Suppressor macrophage treated with lipopolysaccharide for 1 hour (primary cell): ENCODE data around the gene IRF1.
"Not testable (repeated sequence)": the region's sequence is repeated elsewhere in the genome, so short reads cannot be mapped to it uniquely, and the experiment has no call there.

ENCODE experiments used
- DNase-seq, 3 donors: peaks; one replicate each; pipeline ENCODE4 v3.0.0-alpha.2; 2020 to 2022

The IRF1 gene

GRCh38 chr5:132459031-132459982 lies 31.3 kb downstream of the IRF1 start:
- peak; percentile 53 to 67 (median 65) for DNase-seq

- peak in 1 of 3 donors; percentile 21 for DNase-seq
These were observed 31.9 kb downstream of the IRF1 start for GRCh38 chr5:132458651-132459030.

GRCh38 chr5:132458226-132458560 lies 32.4 kb downstream of the IRF1 start:
- peak in 2 of 3 donors; percentile 23 to 48 for DNase-seq

GRCh38 chr5:132457371-132458225 lies 33.0 kb downstream of the IRF1 start:
- DNase-seq = peak; percentile 49 to 76 (median 65)

GRCh38 chr5:132456987-132457361 lies 33.6 kb downstream of the IRF1 start:
- no peak for DNase-seq

GRCh38 chr5:132456296-132456986 lies 34.1 kb downstream of the IRF1 start:
- DNase-seq = peak; percentile 70 to 88 (median 80)

- no peak for DNase-seq
These were observed 34.9 kb downstream of the IRF1 start for GRCh38 chr5:132455614-132456115.

- no peak for DNase-seq
These were observed 36.2 kb downstream of the IRF1 start for GRCh38 chr5:132454361-132454760.

- no peak for DNase-seq
These were observed 39.2 kb downstream of the IRF1 start for GRCh38 chr5:132451387-132451786.

GRCh38 chr5:132449060-132449459 lies 41.5 kb downstream of the IRF1 start:
- DNase-seq = no peak

GRCh38 chr5:132447196-132447595 lies 43.4 kb downstream of the IRF1 start:
- no peak for DNase-seq

GRCh38 chr5:132446621-132447020 lies 44.0 kb downstream of the IRF1 start:
- DNase-seq = peak in 1 of 3 donors; percentile 53

GRCh38 chr5:132445930-132446329 lies 44.6 kb downstream of the IRF1 start:
- DNase-seq = no peak

- no peak for DNase-seq
These were observed 45.0 kb downstream of the IRF1 start for GRCh38 chr5:132445640-132445923.

GRCh38 chr5:132444841-132445639 lies 45.5 kb downstream of the IRF1 start:
- DNase-seq = no peak

GRCh38 chr5:132444061-132444460 lies 46.5 kb downstream of the IRF1 start:
- DNase-seq = no peak

GRCh38 chr5:132439521-132440089 lies 51.0 kb downstream of the IRF1 start:
- DNase-seq = peak; percentile 95 to 99 (median 98)

- peak; percentile 59 to 73 (median 66) for DNase-seq
These were observed 51.7 kb downstream of the IRF1 start for GRCh38 chr5:132438917-132439316.

GRCh38 chr5:132438267-132438645 lies 52.3 kb downstream of the IRF1 start:
- not testable (repeated sequence) for DNase-seq

- peak; percentile 97 to 98 (median 97) for DNase-seq
These were observed 52.8 kb downstream of the IRF1 start for GRCh38 chr5:132437604-132438266.

GRCh38 chr5:132436936-132437335 lies 53.6 kb downstream of the IRF1 start:
- no peak for DNase-seq
